Endothelial cell of umbilical vein (primary cell): ENCODE measurements around the gene PIMREG. TPM values are rescaled to one million over a fixed set of nuclear protein-coding genes. Genes with fewer than 3 reads are reported as not detected.

Experiments
- BruUV-seq: library from RNA; stranded (reverse); fragments of 400-500 nt; replicated peaks from 2 replicates; lab custom pipeline; 2021; lab: Mats Ljungman, UMichigan
- CTCF ChIA-PET: fragments of 300-600, 350-600 bp; sonication (Branson Sonifier 250); formaldehyde crosslinking; loops from one replicate; lab custom pipeline; 2021; ENCODE audit warnings: antibody characterized with exemption, inconsistent platforms; lab: Charles Lee
- POLR2A ChIA-PET: fragments of 300-600, 350-600 bp; sonication (Branson Sonifier 250); formaldehyde crosslinking; loops from one replicate; lab custom pipeline; 2021; ENCODE audit warnings: antibody characterized with exemption, inconsistent platforms; lab: Charles Lee
- DNase-seq: peaks from one replicate; pipeline ENCODE4 v3.0.0-alpha.2; 2011; ENCODE audit warnings: low read depth, low spot score
- FAIRE-seq: peaks from 2 replicates; lab custom pipeline; 2011; peaks lifted over from hg19 to GRCh38; lab: Jason Lieb, UNC
- H2AFZ ChIP-seq: 2 replicates; pipeline ENCODE4 v1.6.0; 2012; ENCODE audit warnings: low read depth, low read length, control low read depth, inconsistent platforms
- H3K27ac ChIP-seq: 2 replicates; pipeline ENCODE4 v1.5.1; 2011; ENCODE audit warnings: low read depth, mild to moderate bottlenecking, control low read depth, low read length, moderate library complexity; ENCODE audit not compliant: insufficient read depth
- H3K27me3 ChIP-seq, 2 experiments: 2 replicates each; pipeline versions ENCODE4 v1.6.0 to v1.6.1; 2011; ENCODE audit warnings: low read length in 2 of 2, mixed read lengths in 1 of 2; ENCODE audit not compliant: control insufficient read depth in 2 of 2, insufficient read depth in 2 of 2
- H3K36me3 ChIP-seq, 2 experiments: 2 replicates in 1 of 2; 3 replicates in 1 of 2; pipeline ENCODE4 v1.5.1; 2011; ENCODE audit warnings: low read length in 2 of 2, mild to moderate bottlenecking in 1 of 2, moderate library complexity in 1 of 2; ENCODE audit not compliant: control insufficient read depth in 2 of 2, insufficient read depth in 2 of 2; ENCODE audit errors: extremely low read depth in 1 of 2
- H3K4me1 ChIP-seq: 3 replicates; pipeline ENCODE4 v1.5.1; 2011; ENCODE audit warnings: mild to moderate bottlenecking, low read length; ENCODE audit not compliant: control insufficient read depth, insufficient read depth; ENCODE audit errors: extremely low read depth
- H3K4me2 ChIP-seq: 2 replicates; pipeline ENCODE4 v1.6.1; 2011; ENCODE audit warnings: low read length, control low read depth, mixed read lengths; ENCODE audit not compliant: insufficient read depth
- H3K4me3 ChIP-seq, 3 experiments: fragments of 200-600 bp in 1 of 3; sonication (generic), shearing (Covaris generic) in 1 of 3; replicated peaks in 1 of 3; 2 replicates each; pipeline ENCODE4 v1.5.1; 2011 to 2016; ENCODE audit warnings: control low read depth in 3 of 3, low read length in 3 of 3, mild to moderate bottlenecking in 2 of 3, inconsistent platforms in 1 of 3, low read depth in 1 of 3, moderate library complexity in 1 of 3; ENCODE audit not compliant: insufficient read depth in 1 of 3
- H3K79me2 ChIP-seq: 2 replicates; pipeline ENCODE4 v1.6.0; 2012; ENCODE audit warnings: low read length, inconsistent platforms; ENCODE audit not compliant: control insufficient read depth, insufficient read depth
- H3K9ac ChIP-seq: replicated peaks from 2 replicates; pipeline ENCODE3; 2011; ENCODE audit warnings: low read length, control low read depth; ENCODE audit not compliant: insufficient read depth; ENCODE audit errors: extremely low read depth
- H3K9me1 ChIP-seq: replicated peaks from 3 replicates; pipeline ENCODE4 v1.6.0; 2011; ENCODE audit warnings: mild to moderate bottlenecking, low read length; ENCODE audit not compliant: control insufficient read depth, insufficient read depth; ENCODE audit errors: extremely low read depth
- H3K9me3 ChIP-seq: replicated peaks from 2 replicates; pipeline ENCODE4 v1.5.1; 2012; ENCODE audit warnings: low read length, inconsistent platforms; ENCODE audit not compliant: control insufficient read depth, insufficient read depth
- H4K20me1 ChIP-seq: replicated peaks from 2 replicates; pipeline ENCODE3; 2011; ENCODE audit warnings: mild to moderate bottlenecking, low read length; ENCODE audit not compliant: control insufficient read depth, insufficient read depth; ENCODE audit errors: extremely low read depth
- CTCF ChIP-seq, 2 donors: IDR thresholded peaks; 1 replicate in 1 of 2; 2 replicates in 1 of 2; pipeline ENCODE4 v1.5.1; 2011; ENCODE audit warnings: low read length in 2 of 2, mild to moderate bottlenecking in 2 of 2, moderate library complexity in 2 of 2, control low read depth in 1 of 2, inconsistent platforms in 1 of 2, low read depth in 1 of 2; ENCODE audit not compliant: insufficient read depth in 1 of 2; ENCODE audit errors: extremely low read depth in 1 of 2
- EZH2 ChIP-seq: IDR thresholded peaks from 2 replicates; pipeline ENCODE4 v1.6.1; 2012; ENCODE audit warnings: borderline replicate concordance, low read depth, mild to moderate bottlenecking, moderate library complexity, low read length, inconsistent platforms; ENCODE audit not compliant: severe bottlenecking
- FOS ChIP-seq: IDR thresholded peaks from 2 replicates; pipeline ENCODE4 v1.6.1; 2011; ENCODE audit warnings: mild to moderate bottlenecking, low read length, moderate library complexity, borderline replicate concordance; ENCODE audit not compliant: insufficient read depth
- GATA2 ChIP-seq: IDR thresholded peaks from 2 replicates; pipeline ENCODE4 v1.7.0; 2011; ENCODE audit warnings: low read depth, mild to moderate bottlenecking, moderate library complexity, mixed read lengths, low read length; ENCODE audit not compliant: insufficient read length, insufficient read depth
- JUN ChIP-seq: IDR thresholded peaks from 2 replicates; pipeline ENCODE4 v1.6.1; 2011; ENCODE audit warnings: borderline replicate concordance, low read depth; ENCODE audit not compliant: insufficient read length, insufficient read depth
- MAX ChIP-seq: IDR thresholded peaks from 2 replicates; pipeline ENCODE4 v1.6.1; 2011; ENCODE audit not compliant: insufficient read depth, insufficient read length
- MYC ChIP-seq: IDR thresholded peaks from one replicate; pipeline ENCODE4 v1.6.1; 2011; ENCODE audit warnings: mild to moderate bottlenecking, low read depth, low read length
- POLR2A ChIP-seq: IDR thresholded peaks from 2 replicates; pipeline ENCODE4 v1.6.1; 2012; ENCODE audit warnings: low read depth, mild to moderate bottlenecking, control low read depth, low read length
- POLR2AphosphoS5 ChIP-seq: IDR thresholded peaks from 2 replicates; pipeline ENCODE4 v1.6.1; 2012; ENCODE audit warnings: low read depth, mild to moderate bottlenecking, control low read depth, low read length, moderate library complexity; ENCODE audit not compliant: insufficient read depth
- dilution Hi-C: fragments of 300-500 bp; cut with MboI; formaldehyde crosslinking; loops from one replicate; pipeline ENCODE4 v1.15.0; 2019; ENCODE audit warnings: low sequenced_read_pairs; ENCODE audit not compliant: extremely low pct_ligation_motif_present
- intact Hi-C: fragments of 100-400 bp; cut with micrococcal nuclease; formaldehyde crosslinking; loops from one replicate; pipeline ENCODE4 v1.10.0; 2022
- polyA plus RNA-seq, 4 experiments: library from polyadenylated mRNA; depleted of rRNA in 3 of 4; stranded (reverse) in 3 of 4; unstranded in 1 of 4; fragments of >200 nt; gene quantifications; 2 replicates each; pipeline versions ENCODE4 v1.2.1 to v1.2.3, GENCODE V29; 2011 to 2012; ENCODE audit warnings: missing spikeins in 1 of 4
- total RNA-seq: library from RNA; stranded (reverse); gene quantifications from 2 replicates; pipeline ENCODE4 v1.2.3, GENCODE V29; 2021

PIMREG gene
- total and polyA plus RNA-seq, 2 donors (not counting 3 experiments of a cell fraction or from before 2014, with no cell fraction given), result 26.3 to 37.7 TPM

- Histone ChIP-seq H3K79me2 (no peaks in the 10 kb centered on the region), H4K20me1 (no peaks in the 10 kb centered on the region), H3K9me1 (no peaks in the 10 kb centered on the region), H3K27ac (no peak overlapping the region), H3K27me3 (no peaks in the 10 kb centered on the region), H3K9ac (no peak overlapping the region), H3K4me3 (no peak overlapping the region), H3K36me3 (no peaks in the 10 kb centered on the region), H3K4me2 (no peak overlapping the region), H3K9me3 (no peaks in the 10 kb centered on the region), H3K4me1 (no peaks in the 10 kb centered on the region), H2AFZ (no peak overlapping the region)
- no peak for TF ChIP-seq POLR2A
- TF ChIP-seq CTCF (IDR thresholded peaks at IDR 0.05; ENCODE audit: extremely low read depth in 1 of 2, insufficient read depth in 1 of 2, low read depth in 1 of 2, low read length in 2 of 2), result peak in 1 of 2 donors; percentile 17
- no peak for TF ChIP-seq MAX
- TF ChIP-seq MYC, result no peak
- intact Hi-C loops (no loop called here), dilution Hi-C loops (no loop called here)
- BruUV-seq, result no TSS peak
- ChIA-PET CTCF (interaction anchor here (0.8 to 1.6 kb wide), 6 partner anchors 8 to 54 kb away, joined by 3 to 5 read pairs (median 4); no protein-coding TSS in a partner anchor), POLR2A (no interaction called here)
- DNase-seq (no peak), FAIRE-seq (no peak)
These were observed 51.3 kb downstream of the PIMREG start for GRCh38 chr17:6495450-6496115.

GRCh38 chr17:6496116-6496481 lies 51.8 kb downstream of the PIMREG start:
- H3K9me1 ChIP-seq, result no peaks in the 10 kb centered on the region
- intact Hi-C loops (no loop called here), dilution Hi-C loops (no loop called here)
- BruUV-seq, result no TSS peak
- POLR2A ChIA-PET, result no interaction called here
- H3K79me2 ChIP-seq, result no peaks in the 10 kb centered on the region
- no peak for TF ChIP-seq MYC
- no peak for TF ChIP-seq JUN
- no peak for TF ChIP-seq POLR2A
- TF ChIP-seq POLR2AphosphoS5, result no peak
- no peak for TF ChIP-seq EZH2
- TF ChIP-seq CTCF (IDR thresholded peaks at IDR 0.05; ENCODE audit: extremely low read depth in 1 of 2, insufficient read depth in 1 of 2, low read depth in 1 of 2, low read length in 2 of 2), result no peak
- no peak for TF ChIP-seq FOS
- TF ChIP-seq MAX, result no peak
- TF ChIP-seq GATA2, result no peak
- H3K36me3 ChIP-seq, result no peaks in the 10 kb centered on the region
- H4K20me1 ChIP-seq, result no peaks in the 10 kb centered on the region
- H3K27ac ChIP-seq, result no peak overlapping the region
- CTCF ChIA-PET, result interaction anchor here (0.8 to 1.5 kb wide), 5 partner anchors 10 to 54 kb away, joined by 3 to 5 read pairs (median 3); no protein-coding TSS in a partner anchor
- no peak overlapping the region for H3K9ac ChIP-seq
- H2AFZ ChIP-seq, result no peak overlapping the region
- no peaks in the 10 kb centered on the region for H3K27me3 ChIP-seq
- DNase-seq, result no peak
- H3K4me3 ChIP-seq, result no peak overlapping the region
- H3K4me2 ChIP-seq, result no peak overlapping the region
- H3K9me3 ChIP-seq, result no peaks in the 10 kb centered on the region
- no peaks in the 10 kb centered on the region for H3K4me1 ChIP-seq
- FAIRE-seq, result no peak
